GM13976 (cell line): ENCODE results near the gene INSR.

Source experiments
- DNase-seq: peaks from one replicate; pipeline ENCODE4 v3.0.0; 2012; ENCODE audit warnings: low spot score
- CTCF ChIP-seq: IDR thresholded peaks from 2 replicates; pipeline ENCODE4 v1.5.1; 2012; ENCODE audit warnings: borderline replicate concordance, mild to moderate bottlenecking; ENCODE audit not compliant: insufficient read depth; ENCODE audit errors: extremely low read depth, missing control alignments, control extremely low read depth
- in situ Hi-C: fragments of 300-500 bp; cut with MboI; formaldehyde crosslinking; loops from one replicate; pipeline ENCODE4 v1.12.0; 2022; ENCODE audit warnings: low sequenced_read_pairs, mixed read lengths, inconsistent platforms; ENCODE audit not compliant: unreplicated experiment

INSR gene

GRCh38 chr19:7196763-7197118 lies 97.5 kb downstream of the INSR start:
- in situ Hi-C loops: no loop called here
- DNase-seq: no peak
- TF ChIP-seq CTCF: no peak

GRCh38 chr19:7195046-7195445 lies 99.2 kb downstream of the INSR start:
- in situ Hi-C loops: no loop called here
- TF ChIP-seq CTCF: no peak
- no peak for DNase-seq

GRCh38 chr19:7194566-7194965 lies 99.6 kb downstream of the INSR start:
- DNase-seq: no peak
- in situ Hi-C loops: no loop called here
- no peak for TF ChIP-seq CTCF

GRCh38 chr19:7191946-7192691 lies 102.1 kb downstream of the INSR start:
- DNase-seq: peak; percentile 60
- TF ChIP-seq CTCF: no peak
- in situ Hi-C loops: no loop called here

GRCh38 chr19:7188698-7189629 lies 105.2 kb downstream of the INSR start:
- TF ChIP-seq CTCF: no peak
- no peak for DNase-seq
- in situ Hi-C loops: no loop called here

- in situ Hi-C loops: no loop called here
- TF ChIP-seq CTCF: no peak
- DNase-seq: no peak
These were observed 106.4 kb downstream of the INSR start for GRCh38 chr19:7187605-7188339.
